GM21737 (cell line): ENCODE results near the gene UMAD1.

Experiments used
- ATAC-seq: cut with Tn5 transposase; IDR thresholded peaks from one replicate; pipeline ENCODE4 v1.9.1; 2021; ENCODE audit warnings: mild to moderate bottlenecking, moderate library complexity; ENCODE audit not compliant: unreplicated experiment

The UMAD1 gene

GRCh38 chr7:7640221-7641128 lies at the start of gene UMAD1:
Gene UMAD1, plus strand, starts transcription at chr7:7640752. Its CDS starts 32,620 bp downstream, at chr7:7673372.
- peak; percentile 98 for ATAC-seq

GRCh38 chr7:7595451-7595850 lies 45.1 kb upstream of the UMAD1 start:
- no peak for ATAC-seq

- ATAC-seq: no peak
Measured at GRCh38 chr7:7596176-7596575, 44.4 kb upstream of the UMAD1 start.

- no peak for ATAC-seq
Measured at GRCh38 chr7:7607010-7607409, 33.5 kb upstream of the UMAD1 start.

DNA sequence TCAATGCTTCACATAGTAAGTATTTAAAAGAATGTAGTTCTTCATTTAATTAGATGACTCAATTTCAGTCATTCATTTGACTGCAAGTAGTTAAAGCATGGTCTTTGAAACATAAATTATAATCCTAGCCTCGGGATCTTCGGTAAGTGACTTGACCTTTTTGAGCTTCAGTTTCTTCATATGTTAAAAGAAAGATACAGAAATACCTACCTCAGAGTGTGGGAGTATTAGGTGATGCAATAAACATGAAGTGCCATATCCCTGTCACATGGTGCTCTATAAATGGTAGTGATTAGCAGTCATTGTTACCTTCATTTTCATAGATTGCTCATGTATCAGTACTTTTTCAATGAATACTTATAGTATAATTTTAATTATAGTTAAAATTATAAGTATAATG lies 31.2 kb upstream of the UMAD1 start:
- no peak for ATAC-seq

GRCh38 chr7:7612519-7612918 lies 28.0 kb upstream of the UMAD1 start:
- ATAC-seq: no peak

- ATAC-seq: no peak
Measured at GRCh38 chr7:7613210-7613609, 27.3 kb upstream of the UMAD1 start.

DNA sequence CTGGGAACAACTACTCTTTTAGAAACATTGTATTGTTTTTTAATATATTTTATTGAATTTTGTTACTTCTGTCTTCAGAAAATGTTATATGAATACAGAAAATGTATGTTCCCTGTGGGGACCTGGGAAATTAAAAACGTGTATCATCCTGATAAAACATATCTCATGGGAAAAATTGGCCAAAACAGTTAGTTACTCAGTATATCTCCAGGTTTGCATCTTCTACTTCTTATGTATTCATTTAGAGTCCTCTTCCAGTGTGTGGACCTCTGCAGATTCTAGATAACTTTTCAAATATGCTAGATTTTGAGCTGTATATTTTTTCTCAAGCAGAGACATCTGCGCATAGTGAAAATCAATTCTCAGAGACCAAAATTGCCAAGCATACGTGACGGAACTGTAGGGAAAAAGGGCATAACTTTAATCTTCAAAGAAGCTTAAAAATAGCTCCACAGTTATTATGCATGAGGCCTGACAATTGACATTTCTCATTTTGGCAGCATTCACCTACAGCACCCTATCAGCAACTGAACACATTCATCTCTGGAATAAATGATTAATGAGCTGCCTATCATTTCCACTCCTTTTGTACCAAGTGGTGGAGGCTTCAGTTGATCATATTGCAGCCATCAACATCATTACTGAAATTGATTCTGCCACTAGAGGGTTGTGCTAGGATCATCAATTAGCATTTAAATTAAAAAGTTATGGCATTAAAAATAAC lies 26.4 kb upstream of the UMAD1 start:
- no peak for ATAC-seq

GRCh38 chr7:7617550-7617949 lies 23.0 kb upstream of the UMAD1 start:
- ATAC-seq: no peak

- no peak for ATAC-seq
Measured at GRCh38 chr7:7618410-7618809, 22.1 kb upstream of the UMAD1 start.

GRCh38 chr7:7620236-7620635 lies 20.3 kb upstream of the UMAD1 start:
- no peak for ATAC-seq

- ATAC-seq: no peak
Measured at GRCh38 chr7:7620644-7621210, 19.8 kb upstream of the UMAD1 start.

DNA sequence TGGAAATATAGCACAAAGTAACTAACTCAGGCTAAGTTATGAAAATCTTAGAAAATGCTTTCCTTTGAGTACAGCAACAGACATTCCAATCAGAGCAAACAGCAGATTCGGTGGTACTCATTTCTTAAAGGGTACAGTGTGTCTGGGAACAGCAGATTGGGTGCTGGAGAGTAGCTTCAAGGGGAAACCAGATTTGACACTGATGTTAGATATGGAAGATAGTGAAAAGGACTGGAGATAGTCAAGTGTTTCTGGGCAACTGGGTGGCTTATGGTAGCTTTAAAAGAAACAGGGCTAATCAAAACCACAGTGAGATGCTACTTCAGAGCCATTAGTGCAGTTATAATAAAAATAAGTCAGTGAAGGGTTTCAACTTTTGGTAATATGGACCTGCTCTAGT lies 12.1 kb upstream of the UMAD1 start:
- no peak for ATAC-seq

- no peak for ATAC-seq
Measured at GRCh38 chr7:7630626-7631329, 9.8 kb upstream of the UMAD1 start.

- no peak for ATAC-seq
Measured at GRCh38 chr7:7639421-7639820, 1.1 kb upstream of the UMAD1 start.

- ATAC-seq: no peak
Measured at GRCh38 chr7:7639847-7640220, 718 bp upstream of the UMAD1 start.

DNA sequence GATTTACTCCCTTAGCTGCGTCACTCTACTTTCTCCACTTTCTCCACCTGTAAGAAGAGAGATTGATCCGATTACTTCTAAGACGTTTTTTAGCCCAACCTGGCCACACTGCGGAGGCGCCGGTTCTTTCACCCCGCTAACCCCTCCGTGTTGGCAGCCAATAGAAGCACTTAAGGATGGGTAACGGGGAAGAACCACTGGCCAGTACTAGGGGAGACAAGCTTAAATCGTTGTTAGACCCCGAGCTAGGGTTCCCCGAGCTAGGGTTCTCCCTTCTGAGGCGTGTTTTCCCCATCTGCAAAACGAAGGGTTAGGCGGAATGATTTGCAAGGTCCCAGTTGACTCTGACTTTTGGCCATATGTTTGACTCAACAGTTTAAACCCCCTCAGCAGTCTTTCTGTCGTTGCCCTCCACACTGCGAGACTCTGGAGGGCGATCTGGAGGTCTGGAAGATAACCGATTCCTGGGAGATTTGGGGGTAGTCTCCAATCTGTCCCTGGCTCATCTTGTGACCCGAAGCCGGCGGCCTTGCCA lies 644 bp downstream of the UMAD1 start:
- ATAC-seq: peak; percentile 4

- no peak for ATAC-seq
Measured at GRCh38 chr7:7642081-7642480, 1.5 kb downstream of the UMAD1 start.

GRCh38 chr7:7647495-7648036 lies 7.0 kb downstream of the UMAD1 start:
- no peak for ATAC-seq

- no peak for ATAC-seq
Measured at GRCh38 chr7:7650682-7651206, 10.2 kb downstream of the UMAD1 start.
